ENCODE data around the gene QKI. TPM values are rescaled to one million over a fixed set of nuclear protein-coding genes. Genes with fewer than 3 reads are reported as not detected.

Gene QKI
- total and polyA plus RNA-seq, 4 donors: 27.1 to 213 (median 89.5) TPM

- Histone ChIP-seq H3K4me3 (ENCODE audit: low read length in 2 of 2) (no peak overlapping the region), H3K9me3 (ENCODE audit: control insufficient read depth, low read length) (no peaks in the 10 kb centered on the region), H3K27ac (ENCODE audit: low read depth in 1 of 2, low read length in 2 of 2) (peak overlapping the region; percentile 8 to 18), H3K36me3 (ENCODE audit: control insufficient read depth in 1 of 2, insufficient read depth in 2 of 2, low read length in 1 of 2) (no peaks in the 10 kb centered on the region), H3K4me1 (ENCODE audit: control insufficient read depth in 1 of 2, insufficient read depth in 2 of 2, low read length in 2 of 2) (no peaks in the 10 kb centered on the region), H3K27me3 (ENCODE audit: control insufficient read depth in 1 of 2, insufficient read depth in 2 of 2, low read length in 1 of 2) (no peaks in the 10 kb centered on the region)
- DNase-seq (peak in 1 of 2 donors; percentile 90), ATAC-seq (ENCODE audit: low FRiP score) (peak; percentile 86)
- 41 to 47% methylated on average over 18 of the region's 18 CpGs for WGBS, 2 donors
- intact Hi-C loops (cut with DNase I): loop anchor here in 1 of 2 donors (5.0 kb wide), 1 partner anchor 48 kb away; no protein-coding TSS in a partner anchor
Measured at GRCh38 chr6:163405412-163406309, 8.9 kb upstream of the QKI start.

DNA sequence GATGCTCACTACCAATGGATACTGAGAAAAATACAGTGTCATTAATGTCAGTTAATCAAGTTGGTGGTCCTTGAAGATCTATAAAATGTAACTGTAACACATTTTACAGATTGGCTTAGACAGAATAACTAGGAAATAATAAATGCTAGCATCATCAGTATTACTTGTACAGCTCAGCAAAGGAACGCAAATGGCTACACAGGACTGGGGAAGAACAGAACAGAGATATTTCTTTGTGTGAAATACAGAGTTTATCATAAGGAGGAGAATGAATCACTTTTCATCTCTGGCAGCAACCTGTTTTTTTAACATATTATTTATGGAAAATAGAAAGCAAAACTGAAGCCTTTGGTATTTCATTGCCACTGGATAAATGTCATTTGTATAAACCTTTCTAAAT is 8.2 kb upstream of the QKI start:
- WGBS, 2 donors: 71 to 79% methylated on average over 1 of the region's 1 CpG
- no peak for DNase-seq
- no peak overlapping the region for H3K27ac ChIP-seq (ENCODE audit: low read depth in 1 of 2, low read length in 2 of 2)
- intact Hi-C loops (cut with DNase I): loop anchor here in 1 of 2 donors (5.0 kb wide), 1 partner anchor 49 kb away; no protein-coding TSS in a partner anchor
- H3K9me3 ChIP-seq (ENCODE audit: control insufficient read depth, low read length): no peaks in the 10 kb centered on the region
- no peaks in the 10 kb centered on the region for H3K36me3 ChIP-seq (ENCODE audit: control insufficient read depth in 1 of 2, insufficient read depth in 2 of 2, low read length in 1 of 2)
- H3K27me3 ChIP-seq (ENCODE audit: control insufficient read depth in 1 of 2, insufficient read depth in 2 of 2, low read length in 1 of 2): no peaks in the 10 kb centered on the region
- ATAC-seq (ENCODE audit: low FRiP score): no peak
- no peak overlapping the region for H3K4me3 ChIP-seq (ENCODE audit: low read length in 2 of 2)
- no peaks in the 10 kb centered on the region for H3K4me1 ChIP-seq (ENCODE audit: control insufficient read depth in 1 of 2, insufficient read depth in 2 of 2, low read length in 2 of 2)

DNA sequence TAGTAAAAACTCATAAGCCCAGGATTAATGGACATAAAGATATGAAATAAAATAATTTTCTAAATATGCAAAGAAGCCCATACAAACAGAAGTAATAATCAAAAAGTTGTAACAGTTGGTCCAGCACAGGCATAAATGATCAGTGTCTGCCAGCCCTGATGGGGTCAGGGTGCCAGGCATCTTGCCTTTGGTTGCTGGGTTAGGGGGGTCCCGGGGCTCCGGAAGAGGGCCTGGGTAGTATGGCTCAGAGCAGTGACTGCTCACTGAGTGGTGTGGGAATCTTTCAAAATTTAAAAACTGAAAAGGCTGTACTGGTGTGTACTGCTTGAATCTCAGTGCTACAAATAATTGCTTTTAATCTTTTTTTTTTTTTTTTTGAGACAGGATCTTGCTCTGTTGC is 7.7 kb upstream of the QKI start:
- no peak overlapping the region for H3K27ac ChIP-seq (ENCODE audit: low read depth in 1 of 2, low read length in 2 of 2)
- WGBS, 2 donors: 94 to 97% methylated on average over 2 of the region's 2 CpGs

GRCh38 chr6:163408352-163408991 is 6.0 kb upstream of the QKI start:
- ATAC-seq (ENCODE audit: low FRiP score) (no peak), DNase-seq (no peak)
- Histone ChIP-seq H3K36me3 (ENCODE audit: control insufficient read depth in 1 of 2, insufficient read depth in 2 of 2, low read length in 1 of 2) (no peaks in the 10 kb centered on the region), H3K27ac (ENCODE audit: low read depth in 1 of 2, low read length in 2 of 2) (no peak overlapping the region), H3K4me1 (ENCODE audit: control insufficient read depth in 1 of 2, insufficient read depth in 2 of 2, low read length in 2 of 2) (no peaks in the 10 kb centered on the region), H3K27me3 (ENCODE audit: control insufficient read depth in 1 of 2, insufficient read depth in 2 of 2, low read length in 1 of 2) (no peaks in the 10 kb centered on the region), H3K4me3 (ENCODE audit: low read length in 2 of 2) (no peak overlapping the region), H3K9me3 (ENCODE audit: control insufficient read depth, low read length) (no peaks in the 10 kb centered on the region)
- intact Hi-C loops (cut with DNase I): loop anchor here in 1 of 2 donors (5.0 kb wide), 1 partner anchor 51 kb away; no protein-coding TSS in a partner anchor
- 89 to 93% methylated on average over 9 of the region's 9 CpGs for WGBS, 2 donors

More for the DNA sequence above, 7.7 kb upstream of the QKI start:
- ATAC-seq (ENCODE audit: low FRiP score) (no peak), DNase-seq (no peak)
- Histone ChIP-seq H3K4me1 (ENCODE audit: control insufficient read depth in 1 of 2, insufficient read depth in 2 of 2, low read length in 2 of 2) (no peaks in the 10 kb centered on the region), H3K9me3 (ENCODE audit: control insufficient read depth, low read length) (no peaks in the 10 kb centered on the region), H3K36me3 (ENCODE audit: control insufficient read depth in 1 of 2, insufficient read depth in 2 of 2, low read length in 1 of 2) (no peaks in the 10 kb centered on the region), H3K27me3 (ENCODE audit: control insufficient read depth in 1 of 2, insufficient read depth in 2 of 2, low read length in 1 of 2) (no peaks in the 10 kb centered on the region), H3K4me3 (ENCODE audit: low read length in 2 of 2) (no peak overlapping the region)
- intact Hi-C loops (cut with DNase I): loop anchor here in 1 of 2 donors (5.0 kb wide), 1 partner anchor 50 kb away; no protein-coding TSS in a partner anchor

DNA sequence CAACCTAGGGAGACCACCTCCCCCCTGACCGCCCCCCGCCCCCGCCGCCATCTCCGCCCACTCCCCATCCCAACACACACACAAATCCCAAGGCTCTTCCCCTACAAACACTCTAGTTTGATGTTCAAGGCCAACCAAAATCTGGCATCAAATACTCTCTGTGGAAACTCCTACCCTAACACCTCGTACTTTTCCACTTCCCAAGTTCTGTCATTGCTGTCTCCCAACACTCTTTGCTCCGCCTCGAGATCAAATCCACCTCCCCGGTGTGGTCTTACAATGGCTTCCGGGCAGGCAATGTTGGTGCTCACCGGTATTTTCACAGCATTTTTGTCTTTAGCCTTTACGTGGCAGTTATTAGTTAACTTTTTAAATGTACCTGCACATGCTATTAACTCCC is 4.8 kb upstream of the QKI start:
- 87 to 91% methylated on average over 12 of the region's 12 CpGs for WGBS, 2 donors
- DNase-seq (no peak), ATAC-seq (ENCODE audit: low FRiP score) (no peak)
- no peaks in the 10 kb centered on the region for H3K36me3 ChIP-seq (ENCODE audit: control insufficient read depth in 1 of 2, insufficient read depth in 2 of 2, low read length in 1 of 2)
- H3K4me3 ChIP-seq (ENCODE audit: low read length in 2 of 2): no peak overlapping the region
- H3K27me3 ChIP-seq (ENCODE audit: control insufficient read depth in 1 of 2, insufficient read depth in 2 of 2, low read length in 1 of 2): no peaks in the 10 kb centered on the region
- no peaks in the 10 kb centered on the region for H3K9me3 ChIP-seq (ENCODE audit: control insufficient read depth, low read length)
- H3K27ac ChIP-seq (ENCODE audit: low read depth in 1 of 2, low read length in 2 of 2): no peak overlapping the region
- no peaks in the 10 kb centered on the region for H3K4me1 ChIP-seq (ENCODE audit: control insufficient read depth in 1 of 2, insufficient read depth in 2 of 2, low read length in 2 of 2)
- intact Hi-C loops (cut with DNase I): loop anchor here (5.0 to 10.0 kb wide), 6 partner anchors 52 to 685 kb away; partner anchors contain the start of genes PACRG (in 1 of the 2) and PRKN (in 1 of the 2)

DNA sequence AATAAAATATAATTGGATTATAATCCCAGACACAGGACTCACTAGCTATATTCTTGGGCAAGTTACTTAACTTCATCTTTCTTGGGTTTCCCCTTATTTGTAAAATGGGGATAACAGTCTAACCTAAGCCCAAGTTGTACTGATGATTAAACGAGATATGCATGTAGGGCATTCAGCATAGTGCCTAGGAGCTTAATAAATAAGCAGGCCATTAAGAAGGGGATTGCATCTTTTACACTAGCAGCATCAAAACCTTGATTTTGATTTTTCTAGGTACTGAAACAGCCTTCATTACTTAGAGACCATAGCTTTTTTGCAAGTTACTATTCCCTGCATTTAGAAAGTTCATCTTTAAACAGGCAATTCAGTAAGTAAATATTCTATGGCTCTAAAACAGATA is 2.2 kb upstream of the QKI start:
- WGBS, 2 donors: 36 to 52% methylated on average over 1 of the region's 1 CpG
- Histone ChIP-seq H3K4me3 (ENCODE audit: low read length in 2 of 2) (peak overlapping the region; percentile 14 to 87), H3K36me3 (ENCODE audit: control insufficient read depth in 1 of 2, insufficient read depth in 2 of 2, low read length in 1 of 2) (no peaks in the 10 kb centered on the region), H3K4me1 (ENCODE audit: control insufficient read depth in 1 of 2, insufficient read depth in 2 of 2, low read length in 2 of 2) (no peaks in the 10 kb centered on the region), H3K27ac (ENCODE audit: low read depth in 1 of 2, low read length in 2 of 2) (no peak overlapping the region), H3K9me3 (ENCODE audit: control insufficient read depth, low read length) (no peaks in the 10 kb centered on the region), H3K27me3 (ENCODE audit: control insufficient read depth in 1 of 2, insufficient read depth in 2 of 2, low read length in 1 of 2) (no peaks in the 10 kb centered on the region)
- ATAC-seq (ENCODE audit: low FRiP score) (no peak), DNase-seq (no peak)
- intact Hi-C loops (cut with DNase I): loop anchor here (5.0 to 10.0 kb wide), 5 partner anchors 122 to 688 kb away; partner anchors contain the start of genes PACRG (in 1 of the 2) and PRKN (in 1 of the 2)

DNA sequence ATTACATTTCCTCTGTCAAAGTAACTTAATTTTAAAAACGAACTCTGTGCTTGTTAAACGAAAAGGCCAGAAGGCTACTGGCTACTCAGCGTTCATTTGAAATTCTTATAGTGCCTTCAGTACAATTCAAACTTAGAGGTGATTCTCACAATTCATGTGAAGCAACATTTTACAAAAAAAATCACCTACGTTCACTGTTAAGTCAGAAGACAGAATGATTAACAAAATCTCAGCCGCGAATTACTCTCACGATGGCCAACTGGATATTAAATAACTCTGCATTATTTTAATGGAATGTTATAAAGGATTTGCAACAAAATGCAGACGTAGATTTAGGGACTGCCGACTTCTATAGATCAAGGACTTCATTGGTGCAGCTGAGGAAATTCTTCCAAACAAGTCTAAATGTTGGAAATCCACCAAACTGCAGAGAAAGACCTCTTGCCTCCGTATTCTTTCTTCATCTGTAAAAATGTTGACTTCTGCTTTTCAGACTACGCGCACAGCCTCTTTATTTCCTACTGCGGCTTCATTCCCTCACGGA is 1.6 kb upstream of the QKI start:
- Histone ChIP-seq H3K27me3 (ENCODE audit: control insufficient read depth in 1 of 2, insufficient read depth in 2 of 2, low read length in 1 of 2) (no peaks in the 10 kb centered on the region), H3K9me3 (ENCODE audit: control insufficient read depth, low read length) (no peaks in the 10 kb centered on the region), H3K4me3 (ENCODE audit: low read length in 2 of 2) (peak overlapping the region; percentile 14 to 87), H3K36me3 (ENCODE audit: control insufficient read depth in 1 of 2, insufficient read depth in 2 of 2, low read length in 1 of 2) (no peaks in the 10 kb centered on the region), H3K27ac (ENCODE audit: low read depth in 1 of 2, low read length in 2 of 2) (peak overlapping the region; percentile 60 to 67), H3K4me1 (ENCODE audit: control insufficient read depth in 1 of 2, insufficient read depth in 2 of 2, low read length in 2 of 2) (no peaks in the 10 kb centered on the region)
- ATAC-seq (ENCODE audit: low FRiP score): no peak
- 1 to 2% methylated on average over 14 of the region's 14 CpGs for WGBS, 2 donors
- intact Hi-C loops (cut with DNase I): loop anchor here (5.0 to 10.0 kb wide), 5 partner anchors 122 to 688 kb away; partner anchors contain the start of genes PACRG (in 1 of the 2) and PRKN (in 1 of the 2)
- no peak for DNase-seq

- Histone ChIP-seq H3K27ac (ENCODE audit: low read depth in 1 of 2, low read length in 2 of 2) (peak overlapping the region; percentile 60 to 99), H3K36me3 (ENCODE audit: control insufficient read depth in 1 of 2, insufficient read depth in 2 of 2, low read length in 1 of 2) (no peaks in the 10 kb centered on the region), H3K9me3 (ENCODE audit: control insufficient read depth, low read length) (no peaks in the 10 kb centered on the region), H3K4me3 (ENCODE audit: low read length in 2 of 2) (peak overlapping the region; percentile 14 to 87), H3K27me3 (ENCODE audit: control insufficient read depth in 1 of 2, insufficient read depth in 2 of 2, low read length in 1 of 2) (no peaks in the 10 kb centered on the region), H3K4me1 (ENCODE audit: control insufficient read depth in 1 of 2, insufficient read depth in 2 of 2, low read length in 2 of 2) (no peaks in the 10 kb centered on the region)
- peak; percentile 95 for ATAC-seq (ENCODE audit: low FRiP score)
- intact Hi-C loops (cut with DNase I): loop anchor here (1.0 to 10.0 kb wide), 6 partner anchors 78 to 689 kb away; partner anchors contain the start of genes PACRG (in 1 of the 2) and PRKN (in 1 of the 2)
- peak; percentile 92 to 96 for DNase-seq
- WGBS, 2 donors: 0% methylated on average over 99 to 109 of the region's 109 CpGs
Measured at GRCh38 chr6:163413345-163414116, 987 bp upstream of the QKI start.
